Esophagus muscularis mucosa (tissue), 4 donors: ENCODE results near the gene AMDHD1.

ENCODE experiments used
- EP300 ChIP-seq: sonication (generic); formaldehyde crosslinking; IDR thresholded peaks from one replicate; pipeline ENCODE4 v1.6.1; 2017; ENCODE audit warnings: antibody characterized with exemption
- POLR2A ChIP-seq: fragments of 450-650 bp; IDR thresholded peaks from one replicate; pipeline ENCODE4 v1.6.1; 2017; ENCODE audit warnings: antibody characterized with exemption, moderate library complexity, mild to moderate bottlenecking, low read depth
- POLR2AphosphoS5 ChIP-seq, 2 donors: sonication (generic); formaldehyde crosslinking; IDR thresholded peaks; one replicate each; pipeline ENCODE4 v1.6.1; 2017; ENCODE audit warnings: antibody characterized with exemption in 2 of 2
- TF ChIP-seq, protein P1 (sequence below), 3 experiments: fragments of 200-600 bp in 2 of 3; fragments of 450-650 bp in 1 of 3; sonication (generic) in 2 of 3; IDR thresholded peaks; one replicate each; pipeline ENCODE4 v1.5.1; 2017 to 2019; ENCODE audit warnings: antibody characterized with exemption in 3 of 3, mild to moderate bottlenecking in 2 of 3, moderate library complexity in 1 of 3

DNA sequence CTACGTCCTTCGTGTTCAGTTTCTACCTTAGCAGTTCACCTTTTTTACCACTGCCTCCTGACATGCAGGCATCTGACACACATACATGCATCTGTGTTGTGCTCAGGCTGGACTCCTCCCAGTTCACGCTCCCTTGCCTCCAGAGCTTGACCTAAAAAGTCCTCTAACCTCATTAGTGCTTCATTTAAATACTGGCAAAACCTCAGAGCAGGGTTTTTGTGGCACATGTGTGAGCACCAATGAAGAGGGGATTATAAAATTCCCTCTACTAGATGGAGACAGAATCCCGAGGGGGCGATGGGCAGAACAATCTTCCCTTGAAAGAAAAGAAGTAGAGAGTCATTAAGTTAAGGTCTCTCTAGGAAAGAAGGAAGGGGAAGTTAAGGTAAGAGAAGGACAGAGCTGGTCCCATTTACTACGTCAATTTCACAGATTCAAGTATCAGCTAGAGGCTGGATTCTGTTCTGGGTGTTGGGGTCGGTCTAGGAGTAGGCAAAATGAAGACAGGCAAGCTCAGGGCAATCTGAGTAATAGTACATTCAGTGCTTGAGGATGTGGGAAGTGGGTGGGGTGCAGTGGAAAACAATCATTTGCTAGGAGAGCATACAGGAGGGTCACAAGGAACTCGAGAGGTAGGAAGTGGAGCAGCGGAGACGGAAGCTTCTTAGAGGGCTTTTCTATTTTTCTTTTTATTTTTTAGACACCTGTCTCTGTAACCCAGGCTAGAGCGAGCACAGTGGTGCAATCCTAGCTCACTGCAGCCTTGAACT, 45.6 kb downstream of the AMDHD1 start:
- no peak for TF ChIP-seq EP300
- TF ChIP-seq POLR2A: no peak
- TF ChIP-seq, protein P1, sequence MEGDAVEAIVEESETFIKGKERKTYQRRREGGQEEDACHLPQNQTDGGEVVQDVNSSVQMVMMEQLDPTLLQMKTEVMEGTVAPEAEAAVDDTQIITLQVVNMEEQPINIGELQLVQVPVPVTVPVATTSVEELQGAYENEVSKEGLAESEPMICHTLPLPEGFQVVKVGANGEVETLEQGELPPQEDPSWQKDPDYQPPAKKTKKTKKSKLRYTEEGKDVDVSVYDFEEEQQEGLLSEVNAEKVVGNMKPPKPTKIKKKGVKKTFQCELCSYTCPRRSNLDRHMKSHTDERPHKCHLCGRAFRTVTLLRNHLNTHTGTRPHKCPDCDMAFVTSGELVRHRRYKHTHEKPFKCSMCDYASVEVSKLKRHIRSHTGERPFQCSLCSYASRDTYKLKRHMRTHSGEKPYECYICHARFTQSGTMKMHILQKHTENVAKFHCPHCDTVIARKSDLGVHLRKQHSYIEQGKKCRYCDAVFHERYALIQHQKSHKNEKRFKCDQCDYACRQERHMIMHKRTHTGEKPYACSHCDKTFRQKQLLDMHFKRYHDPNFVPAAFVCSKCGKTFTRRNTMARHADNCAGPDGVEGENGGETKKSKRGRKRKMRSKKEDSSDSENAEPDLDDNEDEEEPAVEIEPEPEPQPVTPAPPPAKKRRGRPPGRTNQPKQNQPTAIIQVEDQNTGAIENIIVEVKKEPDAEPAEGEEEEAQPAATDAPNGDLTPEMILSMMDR (IDR thresholded peaks at IDR 0.05): no peak
- TF ChIP-seq POLR2AphosphoS5 (IDR thresholded peaks at IDR 0.05): no peak
